HG03521 (cell line): ENCODE measurements around the gene DPM2.

Experiments used
- ATAC-seq: cut with Tn5 transposase; IDR thresholded peaks from one replicate; pipeline ENCODE4 v1.9.1; 2021; ENCODE audit warnings: mild to moderate bottlenecking, moderate library complexity; ENCODE audit not compliant: unreplicated experiment

The DPM2 gene

DNA sequence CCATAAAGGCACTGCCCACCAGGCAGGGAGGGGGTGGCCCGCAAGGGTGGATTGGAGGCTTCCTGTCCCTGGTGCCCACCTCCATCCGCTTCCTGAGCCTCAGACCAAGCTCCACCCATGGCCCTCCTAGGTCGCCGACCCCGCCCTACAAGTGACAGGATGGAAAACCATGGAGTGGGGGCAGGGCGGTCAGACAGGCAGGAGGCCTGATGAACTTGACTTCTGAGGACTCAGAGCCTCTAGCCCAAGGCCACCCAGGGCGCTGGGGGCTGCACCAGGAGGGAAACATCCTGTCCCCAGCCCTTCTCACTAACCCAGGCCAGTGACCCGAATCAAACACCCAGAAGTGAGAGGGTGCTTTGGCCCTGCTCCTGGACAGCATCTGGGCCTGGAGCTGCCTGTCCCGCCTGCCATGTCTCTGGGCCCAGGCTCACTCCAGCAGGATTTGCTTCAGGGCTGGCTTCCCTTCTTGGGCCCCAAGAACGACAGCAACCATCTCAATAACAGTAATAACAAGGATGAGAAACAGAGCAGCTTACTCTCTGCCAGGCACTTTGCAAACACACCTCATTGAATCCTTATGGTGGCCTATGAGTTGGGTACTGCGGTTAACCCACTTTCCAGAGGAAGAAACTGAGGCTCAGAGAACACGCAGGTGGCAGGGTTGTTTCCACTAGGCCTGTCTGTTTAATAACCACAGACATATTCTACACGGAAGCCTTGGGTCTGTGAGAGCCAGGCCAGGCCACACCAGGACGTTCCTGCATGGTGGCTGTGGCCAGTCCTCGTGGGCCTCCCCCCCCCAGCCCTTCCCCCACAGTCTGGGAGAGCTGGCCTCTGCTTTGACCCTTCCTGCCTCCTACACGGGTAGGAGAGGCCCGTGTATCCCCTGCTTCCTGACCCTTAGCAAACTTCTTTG is 33.8 kb downstream of the DPM2 start:
- no peak for ATAC-seq

DNA sequence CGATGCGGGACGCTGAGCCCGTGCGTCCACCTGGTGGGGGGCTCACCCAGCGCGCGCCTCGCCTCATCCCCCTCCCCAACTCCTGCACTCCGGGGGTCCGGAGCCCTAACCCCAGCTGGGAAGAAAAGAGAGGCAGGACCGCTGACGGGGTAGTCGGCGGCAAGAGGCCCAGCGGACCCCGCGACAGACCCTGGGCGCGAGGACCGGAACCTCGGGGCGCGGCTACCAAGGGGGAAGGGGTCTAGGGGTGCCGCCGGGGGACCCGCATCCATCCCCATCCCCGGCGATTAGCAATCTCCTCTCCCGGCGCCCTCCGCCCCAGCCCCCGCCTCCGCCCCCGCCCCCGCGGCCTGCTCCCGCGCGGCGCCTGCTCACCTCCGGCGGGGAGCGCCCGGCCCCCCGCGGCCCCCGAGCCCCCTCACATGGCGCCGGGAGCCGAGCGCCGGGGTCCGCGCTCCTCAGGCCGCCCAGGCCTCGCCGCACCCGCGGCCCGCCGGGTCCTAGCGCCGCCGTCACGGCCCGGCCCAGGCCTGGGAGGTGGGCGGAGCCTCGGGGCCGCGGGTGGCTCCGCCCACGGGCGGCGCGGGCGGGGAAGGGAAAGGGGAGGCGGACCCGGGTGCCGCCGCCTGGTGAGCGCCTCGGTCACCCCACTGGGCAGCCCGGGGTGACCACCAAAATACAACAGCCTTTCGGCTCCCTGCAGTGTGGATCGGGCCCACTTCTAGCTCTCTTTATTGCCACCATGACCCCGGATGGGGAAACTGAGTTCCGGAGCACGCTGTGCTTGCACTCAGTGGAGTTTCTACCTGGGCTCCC is 38.3 kb downstream of the DPM2 start, which contains the start of gene ST6GALNAC6:
ST6GALNAC6 (minus strand) TSS at position 476 of the 816 bp plus-strand sequence. CDS start 1,622 bp downstream, outside the sequence.
- ATAC-seq, result peak; percentile 55

DNA sequence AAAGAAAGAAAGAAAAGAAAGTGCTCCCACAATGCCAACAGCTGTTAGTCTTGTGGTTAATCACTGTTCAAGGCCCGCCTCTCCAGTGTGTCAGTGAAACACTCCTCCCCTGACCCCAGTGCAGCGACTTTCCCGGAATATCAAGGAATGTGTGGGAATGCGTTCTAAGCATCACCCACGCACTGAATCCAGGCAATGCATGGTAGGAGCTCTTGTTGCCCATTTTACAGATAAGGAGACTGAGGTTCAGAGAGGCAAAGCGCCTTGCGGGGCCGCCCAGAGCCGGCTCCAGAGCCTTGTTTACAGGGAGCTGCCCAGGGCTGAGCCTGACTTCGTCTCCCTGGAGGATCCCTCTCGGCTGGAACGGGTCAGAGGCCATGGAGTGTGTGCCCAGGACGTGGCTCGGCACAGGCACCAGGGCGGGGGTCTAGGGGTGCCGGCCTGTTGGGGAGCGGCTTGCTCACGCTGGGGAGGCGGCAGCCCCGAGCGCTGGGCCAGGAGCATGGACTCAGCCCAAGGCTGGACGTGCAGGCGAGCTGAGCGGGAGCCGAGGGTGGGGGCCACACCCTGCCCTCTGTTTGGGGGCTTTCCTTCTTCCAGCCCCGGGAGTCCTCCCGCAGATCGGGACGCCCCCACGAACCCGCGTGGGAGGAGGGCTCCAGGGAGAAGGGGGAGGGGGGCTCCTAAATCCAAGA is 39.1 kb downstream of the DPM2 start:
- peak; percentile 9 for ATAC-seq

DNA sequence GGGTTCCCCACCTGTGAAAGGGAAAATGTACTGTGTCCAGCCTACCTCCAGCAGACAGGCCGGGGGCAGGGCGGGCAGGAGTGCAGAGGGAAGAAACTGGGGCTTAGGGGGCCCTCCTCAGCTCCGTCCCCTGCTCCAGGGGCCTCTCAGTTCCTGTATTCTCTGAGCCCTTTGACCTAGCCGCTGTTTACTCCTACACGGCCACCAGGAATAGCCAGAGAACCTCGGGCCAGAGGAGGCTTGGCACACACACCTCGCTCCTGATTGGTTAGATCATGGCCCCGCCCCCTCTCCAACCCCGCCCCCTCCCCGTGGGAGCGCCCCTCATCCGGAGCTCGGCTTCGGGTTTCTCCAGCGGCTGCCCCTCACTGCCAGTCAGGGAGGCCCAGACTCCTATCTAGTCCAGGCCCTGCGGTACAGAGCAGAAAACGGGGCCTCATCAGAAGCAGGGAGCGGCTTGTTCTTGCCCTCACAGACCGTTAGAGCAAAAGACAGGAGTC is 40.4 kb downstream of the DPM2 start:
- ATAC-seq, result no peak

DNA sequence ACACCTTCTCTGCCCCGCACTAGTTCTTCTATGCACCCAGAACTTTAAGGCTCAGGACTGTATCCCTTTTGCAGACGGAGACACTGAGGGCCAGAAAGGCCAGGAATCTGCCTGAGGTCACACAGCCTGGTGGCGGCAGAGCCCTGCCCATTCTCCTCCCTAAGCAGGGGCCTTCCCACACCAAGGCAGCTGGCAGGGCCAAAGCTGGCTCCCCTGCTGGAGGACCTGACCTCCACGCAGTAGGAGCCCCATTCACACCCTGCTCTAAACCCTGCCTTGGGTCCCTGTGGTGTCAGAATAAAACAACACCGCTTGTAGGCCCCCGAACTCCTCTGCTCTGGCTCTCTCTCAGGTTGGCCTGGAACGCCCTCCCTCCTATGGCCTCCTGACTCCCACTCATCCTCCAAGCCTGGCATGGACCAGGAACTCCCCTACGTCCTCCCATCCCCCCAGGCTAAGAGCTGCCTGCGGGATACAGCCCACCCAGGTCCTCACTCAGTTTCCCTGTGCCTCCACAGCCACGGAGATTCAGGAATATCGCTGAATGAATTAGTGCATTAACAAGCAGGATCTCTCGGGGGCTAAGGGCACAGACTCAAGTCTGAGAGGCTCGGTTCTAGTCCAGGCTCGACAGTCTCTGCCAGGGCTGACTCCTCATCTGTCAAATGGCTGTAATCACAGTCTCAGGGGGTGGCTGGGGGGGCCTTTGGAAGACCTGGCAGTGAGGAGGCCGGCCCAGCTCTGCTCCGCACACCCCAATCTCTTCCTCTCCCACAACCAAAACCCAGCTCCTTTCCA is 41.1 kb downstream of the DPM2 start:
- no peak for ATAC-seq

DNA sequence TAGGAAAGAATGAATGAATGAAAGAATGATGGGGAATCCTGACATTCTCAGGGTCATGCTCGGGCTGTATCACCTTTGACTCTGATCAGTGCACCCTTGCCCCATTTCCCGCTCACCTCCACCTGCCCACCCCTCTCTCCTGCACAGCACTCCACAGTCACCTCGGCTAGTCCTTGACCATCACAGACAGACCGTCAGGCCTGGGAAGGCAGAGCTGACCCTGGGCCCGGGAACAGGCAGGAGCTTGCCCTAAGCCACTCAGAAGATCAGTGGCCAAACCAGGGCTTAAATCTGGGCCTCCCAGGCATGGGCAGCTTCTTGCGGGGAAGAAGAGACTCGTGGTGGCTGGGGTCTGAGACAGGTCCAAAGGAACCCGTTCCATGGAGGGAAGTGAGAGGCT is 41.8 kb downstream of the DPM2 start:
- no peak for ATAC-seq

DNA sequence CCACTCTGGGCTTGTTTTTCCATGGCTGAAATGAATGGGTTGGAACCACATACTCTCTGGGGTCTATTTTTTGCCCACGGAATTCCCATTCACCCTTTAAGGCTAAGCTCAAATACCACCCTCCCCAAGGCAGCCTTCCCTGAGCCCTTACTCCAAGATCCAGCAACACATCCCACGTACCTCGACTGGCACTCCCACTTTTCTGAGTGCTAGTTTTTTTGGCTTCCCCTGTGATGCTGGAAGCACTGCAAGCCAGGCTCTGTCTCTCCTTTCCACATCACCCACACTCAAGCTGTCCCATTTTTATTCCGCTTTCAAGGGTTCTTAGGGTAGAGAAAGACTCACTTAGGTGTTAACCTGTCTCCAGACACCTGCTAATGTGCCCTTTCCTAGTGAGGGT is 44.3 kb downstream of the DPM2 start:
- ATAC-seq, result no peak

DNA sequence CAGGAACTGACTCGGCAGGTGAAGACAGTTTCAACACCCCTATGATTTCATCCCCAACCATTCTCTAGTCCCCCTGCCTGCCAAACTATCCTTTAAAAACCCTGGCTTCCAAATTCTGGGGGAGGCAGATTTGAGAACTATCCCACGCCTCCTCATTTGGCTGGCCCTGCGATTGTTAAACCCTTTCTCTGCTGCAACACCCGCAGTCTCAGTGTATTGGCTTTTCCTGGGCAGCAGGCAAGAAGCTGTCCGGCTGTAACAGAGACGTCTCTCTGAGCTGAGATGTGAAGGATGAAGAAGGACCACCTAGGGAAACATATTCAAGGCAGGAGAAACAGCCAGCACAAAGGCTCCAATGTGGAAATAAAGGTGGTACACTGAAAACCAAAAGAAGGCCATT is 44.8 kb downstream of the DPM2 start:
- no peak for ATAC-seq

DNA sequence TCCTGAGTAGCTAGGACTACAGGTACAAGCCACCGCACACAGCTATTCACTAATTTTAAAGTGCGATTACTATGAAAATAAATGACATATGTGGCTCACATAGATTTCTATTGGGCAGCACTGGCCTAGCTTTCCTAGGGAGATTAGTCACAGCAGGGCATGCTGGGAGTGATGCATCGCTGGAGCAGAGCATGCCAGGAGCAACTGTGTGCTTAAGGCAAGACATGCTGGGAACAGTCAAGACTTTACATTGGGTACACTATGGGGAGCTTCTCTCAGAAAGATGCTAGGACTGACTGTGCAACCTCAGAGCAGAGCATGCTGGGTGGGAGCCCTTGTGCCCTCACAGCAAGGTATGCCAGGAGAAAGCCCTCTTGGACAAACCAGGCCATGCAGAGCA is 47.6 kb downstream of the DPM2 start:
- no peak for ATAC-seq

DNA sequence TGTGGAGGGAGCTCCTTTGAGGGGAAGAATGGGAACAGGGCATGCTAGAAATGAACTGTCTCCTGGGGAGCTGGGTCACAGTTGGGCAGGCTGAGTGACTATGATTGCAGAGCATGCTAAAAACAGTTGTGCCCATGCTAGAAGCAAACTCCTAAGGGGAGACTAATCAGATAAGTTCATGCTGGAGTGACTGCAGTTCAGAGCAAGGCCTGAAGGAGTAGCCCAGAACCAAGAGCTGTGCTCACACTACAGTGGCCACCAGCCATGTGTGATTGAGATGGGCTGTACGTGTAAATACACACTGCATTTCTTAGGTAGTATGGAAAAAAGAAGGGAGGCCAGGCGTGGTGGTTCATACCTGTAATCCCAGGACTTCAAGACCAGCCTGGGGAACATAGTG is 49.9 kb downstream of the DPM2 start:
- ATAC-seq, result no peak

DNA sequence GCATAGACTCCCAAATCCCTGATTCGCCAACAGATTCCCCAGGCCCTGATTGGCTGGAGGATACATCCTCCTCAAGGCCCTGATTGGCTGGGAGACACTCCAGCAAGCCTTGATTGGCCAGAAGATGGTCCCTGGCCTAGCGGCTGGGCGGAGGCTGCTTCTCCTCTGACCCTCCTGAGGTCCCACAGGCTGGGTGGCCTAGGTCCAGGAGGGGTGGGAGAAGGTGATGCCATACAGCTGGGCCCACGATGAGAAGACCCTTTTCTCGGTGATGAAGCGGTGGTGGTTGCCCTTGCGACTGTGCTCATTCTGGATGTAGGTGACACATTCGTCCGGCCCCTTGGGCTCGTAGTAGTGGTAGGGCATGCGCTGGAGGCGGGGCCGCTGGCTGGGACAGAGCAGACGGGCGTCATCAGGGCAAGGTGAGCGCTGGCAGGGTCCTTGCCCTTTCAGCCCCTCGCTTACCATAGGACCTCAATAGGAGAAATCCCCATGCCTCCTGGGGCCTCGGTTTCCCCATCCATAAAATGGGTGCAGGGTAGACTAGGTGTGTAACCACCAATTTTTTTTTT is 51.2 kb downstream of the DPM2 start:
- ATAC-seq, result no peak

DNA sequence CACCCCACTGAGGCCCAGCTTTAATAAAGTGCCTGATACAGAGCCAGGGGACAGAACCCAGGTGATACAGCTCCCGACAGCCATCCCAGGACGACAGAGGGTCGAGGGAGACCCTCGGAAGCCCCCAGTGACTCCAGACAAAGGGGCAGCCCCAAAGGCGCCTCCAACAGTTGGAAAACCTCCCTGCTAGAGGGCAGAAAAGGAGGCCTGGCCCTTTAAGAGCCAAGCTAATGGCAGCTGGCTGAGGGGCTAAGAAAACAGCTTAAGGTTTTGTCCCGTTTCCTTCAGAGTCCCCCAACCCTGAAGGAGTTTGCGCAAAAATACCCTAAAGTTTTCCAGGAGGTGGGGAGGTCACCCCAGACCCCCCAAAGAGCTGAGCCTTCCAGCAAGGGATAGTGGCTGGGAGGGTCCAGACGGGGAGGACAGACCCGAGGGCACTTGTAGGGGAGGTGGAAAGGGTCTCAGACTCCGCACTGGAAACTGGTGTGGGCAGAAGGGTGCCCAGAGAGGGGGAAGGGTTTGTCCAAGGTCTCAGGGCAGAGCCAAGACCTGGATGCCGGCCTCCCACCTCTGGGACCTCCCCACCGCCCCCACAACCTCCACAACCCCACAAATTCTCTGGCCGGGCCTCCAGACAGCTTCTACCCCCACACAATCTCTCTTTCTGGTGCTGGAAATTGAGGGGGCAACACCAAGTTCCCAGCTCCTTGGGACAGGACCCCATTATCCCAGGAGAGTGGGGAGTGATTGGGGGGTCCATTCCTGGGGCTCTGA is 52.0 kb downstream of the DPM2 start:
- ATAC-seq, result no peak
